ENCODE results near the gene CD38. TPM values are rescaled to one million over a fixed set of nuclear protein-coding genes. Genes with fewer than 3 reads are reported as not detected.
"Not testable (repeated sequence)": the region's sequence is repeated elsewhere in the genome, so short reads cannot be mapped to it uniquely, and the experiment has no call there.

Gene CD38
- total RNA-seq, 1 donor from 2014 or later = not detected

- TF ChIP-seq, protein P1, sequence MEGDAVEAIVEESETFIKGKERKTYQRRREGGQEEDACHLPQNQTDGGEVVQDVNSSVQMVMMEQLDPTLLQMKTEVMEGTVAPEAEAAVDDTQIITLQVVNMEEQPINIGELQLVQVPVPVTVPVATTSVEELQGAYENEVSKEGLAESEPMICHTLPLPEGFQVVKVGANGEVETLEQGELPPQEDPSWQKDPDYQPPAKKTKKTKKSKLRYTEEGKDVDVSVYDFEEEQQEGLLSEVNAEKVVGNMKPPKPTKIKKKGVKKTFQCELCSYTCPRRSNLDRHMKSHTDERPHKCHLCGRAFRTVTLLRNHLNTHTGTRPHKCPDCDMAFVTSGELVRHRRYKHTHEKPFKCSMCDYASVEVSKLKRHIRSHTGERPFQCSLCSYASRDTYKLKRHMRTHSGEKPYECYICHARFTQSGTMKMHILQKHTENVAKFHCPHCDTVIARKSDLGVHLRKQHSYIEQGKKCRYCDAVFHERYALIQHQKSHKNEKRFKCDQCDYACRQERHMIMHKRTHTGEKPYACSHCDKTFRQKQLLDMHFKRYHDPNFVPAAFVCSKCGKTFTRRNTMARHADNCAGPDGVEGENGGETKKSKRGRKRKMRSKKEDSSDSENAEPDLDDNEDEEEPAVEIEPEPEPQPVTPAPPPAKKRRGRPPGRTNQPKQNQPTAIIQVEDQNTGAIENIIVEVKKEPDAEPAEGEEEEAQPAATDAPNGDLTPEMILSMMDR (IDR thresholded peaks at IDR 0.05; ENCODE audit: insufficient read depth, low read length, severe bottlenecking) = no peak
- Histone ChIP-seq H3K4me3 (ENCODE audit: low read depth, low read length) (no peak overlapping the region), H3K27me3 (ENCODE audit: control insufficient read depth, insufficient read depth, low read length) (no peaks in the 10 kb centered on the region), H3K36me3 (ENCODE audit: control insufficient read depth, insufficient read depth, low read length) (no peaks in the 10 kb centered on the region)
- FAIRE-seq = no peak
- peak; percentile 12 for DNase-seq (ENCODE audit: low read depth)
These were observed 73.8 kb downstream of the CD38 start for GRCh38 chr4:15851969-15852368.

- TF ChIP-seq, protein P1 (IDR thresholded peaks at IDR 0.05; ENCODE audit: insufficient read depth, low read length, severe bottlenecking) = no peak
- DNase-seq (ENCODE audit: low read depth) (no peak), FAIRE-seq (no peak)
- Histone ChIP-seq H3K36me3 (ENCODE audit: control insufficient read depth, insufficient read depth, low read length) (no peaks in the 10 kb centered on the region), H3K27me3 (ENCODE audit: control insufficient read depth, insufficient read depth, low read length) (no peaks in the 10 kb centered on the region), H3K4me3 (ENCODE audit: low read depth, low read length) (no peak overlapping the region)
These were observed 74.4 kb downstream of the CD38 start for GRCh38 chr4:15852524-15852923.

- Histone ChIP-seq H3K27me3 (ENCODE audit: control insufficient read depth, insufficient read depth, low read length) (no peaks in the 10 kb centered on the region), H3K36me3 (ENCODE audit: control insufficient read depth, insufficient read depth, low read length) (no peaks in the 10 kb centered on the region), H3K4me3 (ENCODE audit: low read depth, low read length) (no peak overlapping the region)
- no peak for FAIRE-seq
- TF ChIP-seq, protein P1 (IDR thresholded peaks at IDR 0.05; ENCODE audit: insufficient read depth, low read length, severe bottlenecking) = no peak
- DNase-seq (ENCODE audit: low read depth) = peak; percentile 91
These were observed 75.2 kb downstream of the CD38 start for GRCh38 chr4:15853345-15853744.

DNA sequence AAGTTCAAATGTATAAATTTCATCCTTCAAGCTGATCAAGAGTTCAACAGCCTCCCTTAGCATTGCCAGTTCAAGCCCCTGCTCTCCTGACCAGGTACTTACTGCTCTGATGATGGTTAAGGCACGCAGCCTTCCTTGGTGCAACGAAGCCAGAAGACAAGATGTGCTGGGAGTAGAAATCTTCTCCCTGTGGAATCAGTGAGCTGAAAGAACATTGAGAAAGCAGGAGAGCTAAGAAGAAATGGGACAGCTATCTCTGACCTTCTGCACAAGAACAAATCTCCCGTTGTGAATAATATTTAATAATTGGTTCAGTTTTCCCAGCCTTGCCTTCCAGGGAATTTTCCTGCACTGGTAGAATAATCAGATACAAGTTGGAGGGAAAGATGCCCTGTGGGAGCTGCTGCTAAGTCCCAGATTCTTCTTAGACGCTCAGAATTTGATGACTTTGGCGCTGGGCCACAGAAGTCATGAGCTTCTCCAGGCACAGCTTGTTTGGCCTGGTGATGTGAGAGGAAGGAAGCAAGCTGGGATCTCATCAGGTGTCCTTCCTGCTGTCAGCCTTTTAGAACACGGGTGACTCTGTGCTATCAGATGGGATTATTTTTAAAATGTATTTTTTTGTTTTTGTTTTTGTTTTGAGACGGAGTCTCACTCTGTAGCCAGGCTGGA lies 77.8 kb downstream of the CD38 start:
- no peaks in the 10 kb centered on the region for H3K27me3 ChIP-seq (ENCODE audit: control insufficient read depth, insufficient read depth, low read length)
- TF ChIP-seq, protein P1 (IDR thresholded peaks at IDR 0.05; ENCODE audit: insufficient read depth, low read length, severe bottlenecking) = no peak
- H3K4me3 ChIP-seq (ENCODE audit: low read depth, low read length) = no peak overlapping the region
- H3K36me3 ChIP-seq (ENCODE audit: control insufficient read depth, insufficient read depth, low read length) = no peaks in the 10 kb centered on the region
- no peak for DNase-seq (ENCODE audit: low read depth)
- FAIRE-seq = peak; percentile 62

- DNase-seq (ENCODE audit: low read depth); FAIRE-seq; H3K27me3 ChIP-seq (ENCODE audit: control insufficient read depth, insufficient read depth, low read length); H3K36me3 ChIP-seq (ENCODE audit: control insufficient read depth, insufficient read depth, low read length); H3K4me3 ChIP-seq (ENCODE audit: low read depth, low read length): not testable (repeated sequence)
These were observed 83.1 kb downstream of the CD38 start for GRCh38 chr4:15861198-15861597.

GRCh38 chr4:15864651-15865566 lies 86.8 kb downstream of the CD38 start:
- DNase-seq (ENCODE audit: low read depth) (no peak), FAIRE-seq (no peak)
- TF ChIP-seq, protein P1 (IDR thresholded peaks at IDR 0.05; ENCODE audit: insufficient read depth, low read length, severe bottlenecking) = no peak
- Histone ChIP-seq H3K36me3 (ENCODE audit: control insufficient read depth, insufficient read depth, low read length) (no peaks in the 10 kb centered on the region), H3K4me3 (ENCODE audit: low read depth, low read length) (no peak overlapping the region), H3K27me3 (ENCODE audit: control insufficient read depth, insufficient read depth, low read length) (no peaks in the 10 kb centered on the region)
